Uterus (tissue), 4 donors: ENCODE measurements around the gene KRTAP1-1. TPM values are rescaled to one million over a fixed set of nuclear protein-coding genes. Genes with fewer than 3 reads are reported as not detected.
"Not testable (repeated sequence)": the region's sequence is repeated elsewhere in the genome, so short reads cannot be mapped to it uniquely, and the experiment has no call there.

Source experiments
- DNase-seq, 2 donors: peaks; one replicate each; pipeline ENCODE4 v3.0.0-alpha.2; 2019 to 2020
- H3K27ac ChIP-seq, 2 donors: fragments of 200-600 bp; sonication (generic); 1 replicate in 1 of 2; 2 replicates in 1 of 2; pipeline ENCODE4 v1.5.1; 2016 to 2018
- H3K27me3 ChIP-seq, 2 donors: fragments of 200-600 bp; sonication (generic); one replicate each; pipeline ENCODE4 v1.5.1; 2018 to 2019; ENCODE audit warnings: control low read depth in 1 of 2
- H3K36me3 ChIP-seq, 2 donors: fragments of 200-600 bp; sonication (generic); one replicate each; pipeline ENCODE4 v1.5.1; 2019; ENCODE audit warnings: control low read depth in 1 of 2
- H3K4me1 ChIP-seq, 2 donors: fragments of 200-600 bp; sonication (generic); one replicate each; pipeline ENCODE4 v1.5.1; 2018 to 2019; ENCODE audit warnings: control low read depth in 1 of 2
- H3K4me3 ChIP-seq, 2 donors: fragments of 200-600 bp; sonication (generic); 1 replicate in 1 of 2; 2 replicates in 1 of 2; pipeline ENCODE4 v1.5.1; 2018 to 2019; ENCODE audit warnings: mild to moderate bottlenecking in 1 of 2
- H3K9me3 ChIP-seq, 2 donors: fragments of 200-600 bp; sonication (generic); one replicate each; pipeline ENCODE4 v1.5.1; 2019; ENCODE audit warnings: control low read depth in 1 of 2
- CTCF ChIP-seq, 4 experiments: fragments of 200-600 bp in 2 of 4; fragments of 450-650 bp in 2 of 4; sonication (generic) in 2 of 4; IDR thresholded peaks; one replicate each; pipeline ENCODE4 v1.5.1; 2016 to 2019; ENCODE audit warnings: antibody characterized with exemption in 4 of 4, mild to moderate bottlenecking in 2 of 4, moderate library complexity in 1 of 4
- POLR2A ChIP-seq, 2 donors: fragments of 450-650 bp; IDR thresholded peaks; one replicate each; pipeline ENCODE4 v1.6.1; 2016; ENCODE audit warnings: antibody characterized with exemption in 2 of 2, mild to moderate bottlenecking in 1 of 2, moderate library complexity in 1 of 2
- intact Hi-C: fragments of 100-400 bp; cut with DNase I; formaldehyde crosslinking; loops from one replicate; pipeline ENCODE4 v1.15.1; 2023; ENCODE audit warnings: low total_unique reads
- total RNA-seq, 4 donors: library from RNA; depleted of rRNA in 3 of 4; stranded (reverse); fragments of >200 nt in 3 of 4; gene quantifications; one replicate each; pipeline versions ENCODE4 v1.1.0 to v1.2.4, GENCODE V29; 2014 to 2023
- donor health status: DM: yes; HTN: yes; CAD: no.

Gene KRTAP1-1
- total RNA-seq, 4 donors from 2014 or later, result not detected

- no peak for DNase-seq
- no peak for TF ChIP-seq CTCF (IDR thresholded peaks at IDR 0.05)
- no peak for TF ChIP-seq POLR2A (IDR thresholded peaks at IDR 0.05)
- Histone ChIP-seq H3K27me3 (no peaks in the 10 kb centered on the region), H3K9me3 (no peaks in the 10 kb centered on the region), H3K4me3 (no peak overlapping the region), H3K4me1 (no peaks in the 10 kb centered on the region), H3K27ac (no peak overlapping the region), H3K36me3 (no peaks in the 10 kb centered on the region)
- intact Hi-C loops, result no loop called here
These were observed 7.9 kb upstream of the KRTAP1-1 start for GRCh38 chr17:41049110-41049509.

- Histone ChIP-seq H3K9me3 (no peaks in the 10 kb centered on the region), H3K4me1 (no peaks in the 10 kb centered on the region), H3K27me3 (no peaks in the 10 kb centered on the region), H3K4me3 (no peak overlapping the region), H3K36me3 (no peaks in the 10 kb centered on the region), H3K27ac (no peak overlapping the region)
- intact Hi-C loops, result no loop called here
- no peak for DNase-seq
- TF ChIP-seq CTCF (IDR thresholded peaks at IDR 0.05), result no peak
- TF ChIP-seq POLR2A (IDR thresholded peaks at IDR 0.05), result no peak
These were observed 7.2 kb upstream of the KRTAP1-1 start for GRCh38 chr17:41048441-41048840.

- H3K4me1 ChIP-seq, H3K4me3 ChIP-seq, H3K27ac ChIP-seq, H3K9me3 ChIP-seq, intact Hi-C loops, DNase-seq, H3K27me3 ChIP-seq, H3K36me3 ChIP-seq: not testable (repeated sequence)
These were observed 5.7 kb upstream of the KRTAP1-1 start, which contains the start of gene KRTAP2-1 for GRCh38 chr17:41046735-41047465. TSS of gene KRTAP2-1 (minus strand) at chr17:41047316. CDS start at chr17:41047267, 49 bp downstream.

- no peak for DNase-seq
- H3K4me1 ChIP-seq, result no peaks in the 10 kb centered on the region
- no peak for TF ChIP-seq CTCF (IDR thresholded peaks at IDR 0.05)
- TF ChIP-seq POLR2A (IDR thresholded peaks at IDR 0.05), result no peak
- H3K4me3 ChIP-seq, result no peak overlapping the region
- no peaks in the 10 kb centered on the region for H3K36me3 ChIP-seq
- H3K27ac ChIP-seq, result no peak overlapping the region
- no peaks in the 10 kb centered on the region for H3K27me3 ChIP-seq
- intact Hi-C loops, result no loop called here
- no peaks in the 10 kb centered on the region for H3K9me3 ChIP-seq
These were observed 1.7 kb upstream of the KRTAP1-1 start for GRCh38 chr17:41042953-41043352.

- DNase-seq, result no peak
- Histone ChIP-seq H3K27me3 (no peaks in the 10 kb centered on the region), H3K27ac (no peak overlapping the region), H3K4me3 (no peak overlapping the region), H3K4me1 (no peaks in the 10 kb centered on the region), H3K36me3 (no peaks in the 10 kb centered on the region), H3K9me3 (no peaks in the 10 kb centered on the region)
- intact Hi-C loops, result no loop called here
- TF ChIP-seq POLR2A (IDR thresholded peaks at IDR 0.05), result no peak
- TF ChIP-seq CTCF (IDR thresholded peaks at IDR 0.05), result no peak
These were observed 3.3 kb downstream of the KRTAP1-1 start for GRCh38 chr17:41037853-41038350.

- H3K9me3 ChIP-seq, H3K27me3 ChIP-seq, H3K27ac ChIP-seq, H3K4me1 ChIP-seq, H3K36me3 ChIP-seq, intact Hi-C loops, H3K4me3 ChIP-seq, DNase-seq: not testable (repeated sequence)
These were observed 6.8 kb downstream of the KRTAP1-1 start, which contains the start of gene KRTAP1-3 for GRCh38 chr17:41034346-41034935. TSS of gene KRTAP1-3 (minus strand) at chr17:41034874. CDS start at chr17:41034821, 53 bp downstream.
